IMR-90 (cell line): ENCODE results near the gene FOXP1. TPM values are rescaled to one million over a fixed set of nuclear protein-coding genes. Genes with fewer than 3 reads are reported as not detected.

Experiments used
- ATAC-seq: fragments of 200-7000 bp; cut with Tn5 transposase; 2 replicates; pipeline ENCODE4 v1.9.1; 2020; ENCODE audit warnings: low read depth, mild to moderate bottlenecking, moderate library complexity
- BruUV-seq: library from RNA; stranded (reverse); fragments of 400-500 nt; replicated peaks from 2 replicates; lab custom pipeline; 2021; lab: Mats Ljungman, UMichigan
- CTCF ChIA-PET: fragments of 300-600 bp; formaldehyde crosslinking; extraction: SDS; loops from one replicate; lab custom pipeline; 2021; ENCODE audit warnings: antibody characterized with exemption; lab: Yijun Ruan, JAX
- POLR2A ChIA-PET: fragments of 300-600 bp; sonication (Branson Sonifier 250); formaldehyde crosslinking; loops from one replicate; lab custom pipeline; 2022; ENCODE audit warnings: antibody characterized with exemption; ENCODE audit not compliant: unreplicated experiment; lab: Charles Lee
- DNase-seq: peaks from one replicate; pipeline ENCODE4 v3.0.0; 2013
- H2AFZ ChIP-seq: replicated peaks from 2 replicates; pipeline ENCODE3; 2013; ENCODE audit warnings: low read length, mild to moderate bottlenecking; ENCODE audit not compliant: poor library complexity
- H2AK5ac ChIP-seq: 2 replicates; pipeline ENCODE4 v1.6.1; 2013; ENCODE audit warnings: low read depth, low read length, inconsistent platforms
- H2AK9ac ChIP-seq: replicated peaks from 2 replicates; pipeline ENCODE3; 2013; ENCODE audit warnings: mild to moderate bottlenecking, low read depth, low read length, moderate library complexity; ENCODE audit not compliant: poor library complexity
- H2BK120ac ChIP-seq: 2 replicates; pipeline ENCODE4 v1.6.1; 2013; ENCODE audit warnings: low read depth, low read length, inconsistent platforms
- H2BK15ac ChIP-seq: 3 replicates; pipeline ENCODE4 v1.6.1; 2013; ENCODE audit warnings: low read depth, low read length, inconsistent platforms
- H2BK20ac ChIP-seq: 2 replicates; pipeline ENCODE4 v1.6.1; 2013; ENCODE audit warnings: low read depth, mild to moderate bottlenecking, inconsistent platforms, low read length, moderate library complexity
- H2BK5ac ChIP-seq: 2 replicates; pipeline ENCODE4 v1.6.1; 2013; ENCODE audit warnings: mild to moderate bottlenecking, low read depth, low read length, inconsistent platforms; ENCODE audit not compliant: poor library complexity, severe bottlenecking
- H3K14ac ChIP-seq: replicated peaks from 2 replicates; pipeline ENCODE4 v1.6.1; 2013; ENCODE audit warnings: low read depth, low read length, inconsistent platforms
- H3K18ac ChIP-seq: 2 replicates; pipeline ENCODE4 v1.6.1; 2013; ENCODE audit warnings: low read depth, low read length, control low read depth
- H3K23ac ChIP-seq: 2 replicates; pipeline ENCODE4 v1.6.1; 2013; ENCODE audit warnings: low read depth, low read length, inconsistent platforms
- H3K27ac ChIP-seq: 2 replicates; pipeline ENCODE4 v1.5.1; 2013; ENCODE audit warnings: mild to moderate bottlenecking, control low read depth, low read length; ENCODE audit not compliant: insufficient read depth
- H3K27me3 ChIP-seq: 2 replicates; pipeline ENCODE4 v1.6.1; 2013; ENCODE audit warnings: low read length; ENCODE audit not compliant: control insufficient read depth, insufficient read depth
- H3K36me3 ChIP-seq: 2 replicates; pipeline ENCODE4 v1.6.1; 2013; ENCODE audit warnings: low read length, mixed read lengths; ENCODE audit not compliant: control insufficient read depth, insufficient read depth
- H3K4ac ChIP-seq: 2 replicates; pipeline ENCODE4 v1.6.1; 2013; ENCODE audit warnings: low read depth, low read length, inconsistent platforms
- H3K4me1 ChIP-seq: 2 replicates; pipeline ENCODE4 v1.6.1; 2013; ENCODE audit warnings: low read length, mixed read lengths; ENCODE audit not compliant: control insufficient read depth, insufficient read depth
- H3K4me2 ChIP-seq: 2 replicates; pipeline ENCODE4 v1.6.1; 2013; ENCODE audit warnings: low read depth, mild to moderate bottlenecking, control low read depth, low read length, moderate library complexity
- H3K4me3 ChIP-seq: 2 replicates; pipeline ENCODE4 v1.5.1; 2013; ENCODE audit warnings: low read depth, mild to moderate bottlenecking, control low read depth, low read length, moderate library complexity; ENCODE audit not compliant: insufficient read depth
- H3K56ac ChIP-seq: 2 replicates; pipeline ENCODE4 v1.6.1; 2013; ENCODE audit warnings: low read length, inconsistent platforms; ENCODE audit not compliant: insufficient read depth; ENCODE audit errors: extremely low read depth
- H3K79me1 ChIP-seq, 2 experiments: 2 replicates each; pipeline ENCODE4 v1.6.1; 2013; ENCODE audit warnings: low read length in 2 of 2, inconsistent platforms in 1 of 2, low read depth in 1 of 2
- H3K9ac ChIP-seq: 2 replicates; pipeline ENCODE4 v1.6.1; 2013; ENCODE audit warnings: low read depth, low read length, control low read depth
- H3K9me1 ChIP-seq: 2 replicates; pipeline ENCODE4 v1.6.1; 2013; ENCODE audit warnings: low read length, inconsistent platforms; ENCODE audit not compliant: insufficient read depth
- H3K9me3 ChIP-seq: 2 replicates; pipeline ENCODE4 v1.6.1; 2013; ENCODE audit warnings: low read length; ENCODE audit not compliant: control insufficient read depth, insufficient read depth
- H4K20me1 ChIP-seq: 2 replicates; pipeline ENCODE4 v1.6.1; 2013; ENCODE audit warnings: low read length, inconsistent platforms; ENCODE audit not compliant: insufficient read depth
- H4K5ac ChIP-seq: 2 replicates; pipeline ENCODE4 v1.6.1; 2013; ENCODE audit warnings: mild to moderate bottlenecking, low read depth, low read length, control low read depth
- H4K8ac ChIP-seq, 2 experiments: 2 replicates each; pipeline ENCODE4 v1.6.1; 2013; ENCODE audit warnings: low read depth in 2 of 2, low read length in 2 of 2, control low read depth in 1 of 2, inconsistent platforms in 1 of 2
- H4K91ac ChIP-seq: 2 replicates; pipeline ENCODE4 v1.6.1; 2013; ENCODE audit warnings: low read depth, low read length, inconsistent platforms; ENCODE audit not compliant: insufficient read depth
- BHLHE40 ChIP-seq: fragments of 150-350 bp; IDR thresholded peaks from 2 replicates; pipeline ENCODE4 v1.6.1; 2016; ENCODE audit warnings: mild to moderate bottlenecking, low read depth, low read length
- MAZ ChIP-seq: IDR thresholded peaks from 2 replicates; pipeline ENCODE4 v1.6.1; 2012; ENCODE audit warnings: low read depth, mild to moderate bottlenecking, low read length, improper control_type of control experiment, moderate library complexity, borderline replicate concordance
- POLR2A ChIP-seq: IDR thresholded peaks from 2 replicates; pipeline ENCODE4 v1.6.1; 2012; ENCODE audit warnings: mild to moderate bottlenecking, low read depth, low read length
- RAD21 ChIP-seq: IDR thresholded peaks from 2 replicates; pipeline ENCODE4 v1.6.1; 2012; ENCODE audit warnings: low read length, improper control_type of control experiment
- RCOR1 ChIP-seq: IDR thresholded peaks from 2 replicates; pipeline ENCODE4 v1.6.1; 2012; ENCODE audit warnings: mild to moderate bottlenecking, low read length, improper control_type of control experiment; ENCODE audit not compliant: insufficient replicate concordance
- RFX5 ChIP-seq: IDR thresholded peaks from 2 replicates; pipeline ENCODE4 v1.8.0; 2012; ENCODE audit warnings: low read depth, mild to moderate bottlenecking, low read length, moderate library complexity
- WGBS, 2 experiments: methylation state at CpG; one replicate each; pipeline versions ENCODE4 v1.1.5 to v1.1.7; 2013; ENCODE audit warnings: missing lambda C conversion rate in 2 of 2; ENCODE audit not compliant: insufficient read length in 1 of 2; ENCODE audit errors: extremely low coverage in 2 of 2; 5-methylcytosine and 5-hydroxymethylcytosine counted together
- dilution Hi-C: fragments of 300-500 bp; cut with HindIII; formaldehyde crosslinking; loops from one replicate; pipeline ENCODE4 v1.14.3; 2018; ENCODE audit warnings: low sequenced_read_pairs; ENCODE audit not compliant: unreplicated experiment
- in situ Hi-C: fragments of 300-500 bp; cut with MboI; formaldehyde crosslinking; loops from 3 replicates; pipeline ENCODE4 v1.14.3; 2019; ENCODE audit warnings: low sequenced_read_pairs, inconsistent platforms, mixed read lengths
- intact Hi-C: fragments of 100-400 bp; cut with micrococcal nuclease; formaldehyde crosslinking; loops from 2 replicates; pipeline ENCODE4 v1.10.0; 2022
- polyA plus RNA-seq, 3 experiments: library from polyadenylated mRNA; depleted of rRNA; stranded (reverse); fragments of >200 nt; gene quantifications; 2 replicates each; pipeline ENCODE4 v1.2.3, GENCODE V29; 2012; ENCODE audit warnings: low replicate concordance in 1 of 3
- total RNA-seq: library from RNA; depleted of rRNA; stranded (reverse); fragments of >200 nt; gene quantifications from 2 replicates; pipeline ENCODE4 v1.2.3, GENCODE V29; 2012
- TF ChIP-seq, protein P1 (sequence below): conservative IDR thresholded peaks from 2 replicates; pipeline ENCODE4 v1.5.1; 2012; ENCODE audit warnings: mild to moderate bottlenecking, low read depth, low read length, improper control_type of control experiment
- TF ChIP-seq, protein P2 (sequence below): fragments of 150-350 bp; IDR thresholded peaks from 2 replicates; pipeline ENCODE4 v1.6.1; 2016; ENCODE audit warnings: low read depth, mild to moderate bottlenecking, low read length, moderate library complexity, borderline replicate concordance

The FOXP1 gene
- total and polyA plus RNA-seq, 2 of the 4 experiments (the other 2 are of a cell fraction) = 37.0 to 132 TPM

DNA sequence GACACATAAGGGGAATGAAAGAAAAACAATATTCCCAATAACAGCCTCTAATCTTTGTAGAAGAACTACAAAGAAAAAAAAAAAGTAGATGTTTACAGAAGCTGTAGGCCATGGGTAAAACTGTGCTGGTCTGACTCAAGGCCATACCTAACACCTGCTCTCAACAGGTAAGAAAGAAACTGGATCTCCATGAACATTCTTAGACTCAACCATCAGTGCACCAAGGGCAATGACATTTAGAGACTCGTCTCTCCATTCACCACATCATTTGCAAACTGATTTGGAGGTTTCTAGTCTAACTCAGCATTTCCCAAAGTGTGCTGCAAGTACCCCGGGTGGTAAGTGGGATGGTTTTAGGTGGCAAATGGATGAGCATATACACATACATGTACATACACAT lies 164.2 kb downstream of the FOXP1 start:
- H2BK15ac ChIP-seq = no peak overlapping the region
- no peak overlapping the region for H2BK5ac ChIP-seq
- no CpG with 5 or more reads among the region's 2 CpGs for WGBS, 2 experiments
- H3K23ac ChIP-seq = no peak overlapping the region
- no peak overlapping the region for H2AFZ ChIP-seq
- H3K4me2 ChIP-seq = no peak overlapping the region
- ChIA-PET POLR2A (no interaction called here), CTCF (no interaction called here)
- no peak overlapping the region for H3K9ac ChIP-seq
- dilution Hi-C loops (no loop called here), intact Hi-C loops (no loop called here), in situ Hi-C loops (no loop called here)
- H3K4ac ChIP-seq = no peak overlapping the region
- H3K27ac ChIP-seq = no peak overlapping the region
- no peak overlapping the region for H3K4me3 ChIP-seq
- no TSS peak for BruUV-seq
- H3K4me1 ChIP-seq = no peaks in the 10 kb centered on the region
- 0 out of 2 replicates have a peak, but pooled peaks cover 2% of the 10 kb centered on the region for H4K20me1 ChIP-seq
- no peaks in the 10 kb centered on the region for H3K36me3 ChIP-seq
- no peak for ATAC-seq
- H2AK9ac ChIP-seq = no peak overlapping the region
- H4K91ac ChIP-seq = no peak overlapping the region
- H4K8ac ChIP-seq = no peak overlapping the region
- H3K9me3 ChIP-seq = no peaks in the 10 kb centered on the region
- H2BK120ac ChIP-seq = no peak overlapping the region
- H2BK20ac ChIP-seq = no peak overlapping the region
- no peak overlapping the region for H3K56ac ChIP-seq
- H3K27me3 ChIP-seq = no peaks in the 10 kb centered on the region
- H2AK5ac ChIP-seq = no peak overlapping the region
- no peak overlapping the region for H3K14ac ChIP-seq
- peaks cover 20 to 57% of the 10 kb centered on the region in 2 experiments for H3K79me1 ChIP-seq
- H3K9me1 ChIP-seq = peaks cover 8% of the 10 kb centered on the region
- DNase-seq = no peak
- TF ChIP-seq RFX5 = no peak
- no peak for TF ChIP-seq BHLHE40
- no peak for TF ChIP-seq POLR2A
- TF ChIP-seq MAZ = no peak
- TF ChIP-seq RCOR1 = no peak
- TF ChIP-seq, protein P1, sequence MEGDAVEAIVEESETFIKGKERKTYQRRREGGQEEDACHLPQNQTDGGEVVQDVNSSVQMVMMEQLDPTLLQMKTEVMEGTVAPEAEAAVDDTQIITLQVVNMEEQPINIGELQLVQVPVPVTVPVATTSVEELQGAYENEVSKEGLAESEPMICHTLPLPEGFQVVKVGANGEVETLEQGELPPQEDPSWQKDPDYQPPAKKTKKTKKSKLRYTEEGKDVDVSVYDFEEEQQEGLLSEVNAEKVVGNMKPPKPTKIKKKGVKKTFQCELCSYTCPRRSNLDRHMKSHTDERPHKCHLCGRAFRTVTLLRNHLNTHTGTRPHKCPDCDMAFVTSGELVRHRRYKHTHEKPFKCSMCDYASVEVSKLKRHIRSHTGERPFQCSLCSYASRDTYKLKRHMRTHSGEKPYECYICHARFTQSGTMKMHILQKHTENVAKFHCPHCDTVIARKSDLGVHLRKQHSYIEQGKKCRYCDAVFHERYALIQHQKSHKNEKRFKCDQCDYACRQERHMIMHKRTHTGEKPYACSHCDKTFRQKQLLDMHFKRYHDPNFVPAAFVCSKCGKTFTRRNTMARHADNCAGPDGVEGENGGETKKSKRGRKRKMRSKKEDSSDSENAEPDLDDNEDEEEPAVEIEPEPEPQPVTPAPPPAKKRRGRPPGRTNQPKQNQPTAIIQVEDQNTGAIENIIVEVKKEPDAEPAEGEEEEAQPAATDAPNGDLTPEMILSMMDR = no peak
- TF ChIP-seq RAD21 = no peak
- TF ChIP-seq, protein P2, sequence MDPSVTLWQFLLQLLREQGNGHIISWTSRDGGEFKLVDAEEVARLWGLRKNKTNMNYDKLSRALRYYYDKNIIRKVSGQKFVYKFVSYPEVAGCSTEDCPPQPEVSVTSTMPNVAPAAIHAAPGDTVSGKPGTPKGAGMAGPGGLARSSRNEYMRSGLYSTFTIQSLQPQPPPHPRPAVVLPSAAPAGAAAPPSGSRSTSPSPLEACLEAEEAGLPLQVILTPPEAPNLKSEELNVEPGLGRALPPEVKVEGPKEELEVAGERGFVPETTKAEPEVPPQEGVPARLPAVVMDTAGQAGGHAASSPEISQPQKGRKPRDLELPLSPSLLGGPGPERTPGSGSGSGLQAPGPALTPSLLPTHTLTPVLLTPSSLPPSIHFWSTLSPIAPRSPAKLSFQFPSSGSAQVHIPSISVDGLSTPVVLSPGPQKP = no peak
- H3K18ac ChIP-seq = no peak overlapping the region
- no peak overlapping the region for H4K5ac ChIP-seq
